ENCODE data around the gene PAX2.

The PAX2 gene

GRCh38 chr10:100807241-100807951 is 62.0 kb downstream of the PAX2 start:
- Histone ChIP-seq H3K4me3 (ENCODE audit: low read length) (no peak overlapping the region), H3K36me3 (ENCODE audit: control insufficient read depth, insufficient read depth, low read length) (no peaks in the 10 kb centered on the region), H3K9me3 (ENCODE audit: control insufficient read depth, insufficient read depth, low read length) (no peaks in the 10 kb centered on the region), H3K27ac (ENCODE audit: low read length) (no peak overlapping the region), H3K27me3 (ENCODE audit: control insufficient read depth, insufficient read depth, low read length) (no peaks in the 10 kb centered on the region), H3K4me1 (ENCODE audit: control insufficient read depth, insufficient read depth, low read length) (peaks cover 3% of the 10 kb centered on the region)
- whole genome bisulfite sequencing (ENCODE audit: insufficient coverage, insufficient read length), result no CpG with 5 or more reads among the region's 20 CpGs
- DNase-seq (ENCODE audit: low read depth, low spot score), result no peak

- Histone ChIP-seq H3K27me3 (ENCODE audit: control insufficient read depth, insufficient read depth, low read length) (no peaks in the 10 kb centered on the region), H3K4me3 (ENCODE audit: low read length) (no peak overlapping the region), H3K36me3 (ENCODE audit: control insufficient read depth, insufficient read depth, low read length) (no peaks in the 10 kb centered on the region), H3K4me1 (ENCODE audit: control insufficient read depth, insufficient read depth, low read length) (no peaks in the 10 kb centered on the region), H3K27ac (ENCODE audit: low read length) (no peak overlapping the region), H3K9me3 (ENCODE audit: control insufficient read depth, insufficient read depth, low read length) (no peaks in the 10 kb centered on the region)
- no CpG with 5 or more reads among the region's 10 CpGs for WGBS (ENCODE audit: insufficient coverage, insufficient read length)
- DNase-seq (ENCODE audit: low read depth, low spot score), result no peak
These were observed 63.5 kb downstream of the PAX2 start for GRCh38 chr10:100808876-100809275.

GRCh38 chr10:100810091-100810834 is 64.9 kb downstream of the PAX2 start:
- no peaks in the 10 kb centered on the region for H3K36me3 ChIP-seq (ENCODE audit: control insufficient read depth, insufficient read depth, low read length)
- DNase-seq (ENCODE audit: low read depth, low spot score), result no peak
- H3K27ac ChIP-seq (ENCODE audit: low read length), result no peak overlapping the region
- H3K4me1 ChIP-seq (ENCODE audit: control insufficient read depth, insufficient read depth, low read length), result no peaks in the 10 kb centered on the region
- H3K4me3 ChIP-seq (ENCODE audit: low read length), result no peak overlapping the region
- no CpG with 5 or more reads among the region's 14 CpGs for WGBS (ENCODE audit: insufficient coverage, insufficient read length)
- no peaks in the 10 kb centered on the region for H3K9me3 ChIP-seq (ENCODE audit: control insufficient read depth, insufficient read depth, low read length)
- H3K27me3 ChIP-seq (ENCODE audit: control insufficient read depth, insufficient read depth, low read length), result no peaks in the 10 kb centered on the region

GRCh38 chr10:100810835-100811116 is 65.4 kb downstream of the PAX2 start:
- H3K4me1 ChIP-seq (ENCODE audit: control insufficient read depth, insufficient read depth, low read length), result no peaks in the 10 kb centered on the region
- H3K27me3 ChIP-seq (ENCODE audit: control insufficient read depth, insufficient read depth, low read length), result no peaks in the 10 kb centered on the region
- no peak overlapping the region for H3K27ac ChIP-seq (ENCODE audit: low read length)
- H3K4me3 ChIP-seq (ENCODE audit: low read length), result no peak overlapping the region
- no peak for DNase-seq (ENCODE audit: low read depth, low spot score)
- no CpG with 5 or more reads among the region's 7 CpGs for WGBS (ENCODE audit: insufficient coverage, insufficient read length)
- H3K36me3 ChIP-seq (ENCODE audit: control insufficient read depth, insufficient read depth, low read length), result no peaks in the 10 kb centered on the region
- H3K9me3 ChIP-seq (ENCODE audit: control insufficient read depth, insufficient read depth, low read length), result no peaks in the 10 kb centered on the region

- no CpG with 5 or more reads among the region's 1 CpG for WGBS (ENCODE audit: insufficient coverage, insufficient read length)
- DNase-seq (ENCODE audit: low read depth, low spot score), result no peak
- H3K27me3 ChIP-seq (ENCODE audit: control insufficient read depth, insufficient read depth, low read length), result no peaks in the 10 kb centered on the region
- no peaks in the 10 kb centered on the region for H3K4me1 ChIP-seq (ENCODE audit: control insufficient read depth, insufficient read depth, low read length)
- H3K36me3 ChIP-seq (ENCODE audit: control insufficient read depth, insufficient read depth, low read length), result no peaks in the 10 kb centered on the region
- no peaks in the 10 kb centered on the region for H3K9me3 ChIP-seq (ENCODE audit: control insufficient read depth, insufficient read depth, low read length)
- H3K27ac ChIP-seq (ENCODE audit: low read length), result no peak overlapping the region
- no peak overlapping the region for H3K4me3 ChIP-seq (ENCODE audit: low read length)
These were observed 65.9 kb downstream of the PAX2 start for GRCh38 chr10:100811261-100811660.

- no peak overlapping the region for H3K4me3 ChIP-seq (ENCODE audit: low read length)
- no CpG with 5 or more reads among the region's 16 CpGs for WGBS (ENCODE audit: insufficient coverage, insufficient read length)
- H3K27ac ChIP-seq (ENCODE audit: low read length), result no peak overlapping the region
- DNase-seq (ENCODE audit: low read depth, low spot score), result no peak
- H3K27me3 ChIP-seq (ENCODE audit: control insufficient read depth, insufficient read depth, low read length), result no peaks in the 10 kb centered on the region
- H3K36me3 ChIP-seq (ENCODE audit: control insufficient read depth, insufficient read depth, low read length), result no peaks in the 10 kb centered on the region
- H3K4me1 ChIP-seq (ENCODE audit: control insufficient read depth, insufficient read depth, low read length), result no peaks in the 10 kb centered on the region
- H3K9me3 ChIP-seq (ENCODE audit: control insufficient read depth, insufficient read depth, low read length), result no peaks in the 10 kb centered on the region
These were observed 66.7 kb downstream of the PAX2 start for GRCh38 chr10:100811752-100812750.

- Histone ChIP-seq H3K4me3 (ENCODE audit: low read length) (no peak overlapping the region), H3K4me1 (ENCODE audit: control insufficient read depth, insufficient read depth, low read length) (no peaks in the 10 kb centered on the region), H3K27me3 (ENCODE audit: control insufficient read depth, insufficient read depth, low read length) (no peaks in the 10 kb centered on the region), H3K27ac (ENCODE audit: low read length) (no peak overlapping the region), H3K36me3 (ENCODE audit: control insufficient read depth, insufficient read depth, low read length) (no peaks in the 10 kb centered on the region), H3K9me3 (ENCODE audit: control insufficient read depth, insufficient read depth, low read length) (no peaks in the 10 kb centered on the region)
- no CpG with 5 or more reads among the region's 6 CpGs for WGBS (ENCODE audit: insufficient coverage, insufficient read length)
- DNase-seq (ENCODE audit: low read depth, low spot score), result no peak
These were observed 67.6 kb downstream of the PAX2 start for GRCh38 chr10:100812978-100813377.

- H3K9me3 ChIP-seq (ENCODE audit: control insufficient read depth, insufficient read depth, low read length), result no peaks in the 10 kb centered on the region
- H3K27me3 ChIP-seq (ENCODE audit: control insufficient read depth, insufficient read depth, low read length), result no peaks in the 10 kb centered on the region
- H3K27ac ChIP-seq (ENCODE audit: low read length), result no peak overlapping the region
- no peaks in the 10 kb centered on the region for H3K36me3 ChIP-seq (ENCODE audit: control insufficient read depth, insufficient read depth, low read length)
- H3K4me1 ChIP-seq (ENCODE audit: control insufficient read depth, insufficient read depth, low read length), result no peaks in the 10 kb centered on the region
- DNase-seq (ENCODE audit: low read depth, low spot score), result no peak
- H3K4me3 ChIP-seq (ENCODE audit: low read length), result no peak overlapping the region
- WGBS (ENCODE audit: insufficient coverage, insufficient read length), result no CpG with 5 or more reads among the region's 3 CpGs
These were observed 69.5 kb downstream of the PAX2 start for GRCh38 chr10:100814751-100815474.

- no peak for DNase-seq (ENCODE audit: low read depth, low spot score)
- Histone ChIP-seq H3K4me1 (ENCODE audit: control insufficient read depth, insufficient read depth, low read length) (no peaks in the 10 kb centered on the region), H3K27ac (ENCODE audit: low read length) (no peak overlapping the region), H3K36me3 (ENCODE audit: control insufficient read depth, insufficient read depth, low read length) (no peaks in the 10 kb centered on the region), H3K4me3 (ENCODE audit: low read length) (no peak overlapping the region), H3K9me3 (ENCODE audit: control insufficient read depth, insufficient read depth, low read length) (no peaks in the 10 kb centered on the region), H3K27me3 (ENCODE audit: control insufficient read depth, insufficient read depth, low read length) (peaks cover 7% of the 10 kb centered on the region)
- no CpG with 5 or more reads among the region's 6 CpGs for WGBS (ENCODE audit: insufficient coverage, insufficient read length)
These were observed 71.3 kb downstream of the PAX2 start for GRCh38 chr10:100816671-100817070.

Measured in iPS DF 6.9 (cell line).